Common myeloid progenitor, CD34-positive (primary cell): ENCODE results near the gene UPP2.

Experiments
- CTCF ChIA-PET: fragments of 350-600 bp; sonication (Branson Sonifier 250); formaldehyde crosslinking; loops from one replicate; lab custom pipeline; 2021; ENCODE audit warnings: antibody characterized with exemption; lab: Charles Lee
- POLR2A ChIA-PET: fragments of 350-600 bp; sonication (Branson Sonifier 250); formaldehyde crosslinking; loops from one replicate; lab custom pipeline; 2021; ENCODE audit warnings: antibody characterized with exemption; lab: Charles Lee
- DNase-seq, 3 donors: peaks; one replicate each; pipeline versions ENCODE4 v3.0.0 to v3.0.0-alpha.2; 2013
- H3K27ac ChIP-seq, 2 experiments: 1 replicate in 1 of 2; 2 replicates in 1 of 2; pipeline ENCODE4 v1.7.0; 2013; ENCODE audit warnings: inconsistent platforms in 2 of 2, low read length in 2 of 2, mild to moderate bottlenecking in 2 of 2, low read depth in 1 of 2, moderate library complexity in 1 of 2; ENCODE audit not compliant: severe bottlenecking in 2 of 2, insufficient read depth in 1 of 2, poor library complexity in 1 of 2
- H3K27me3 ChIP-seq, 5 experiments: replicated peaks in 2 of 5; 1 replicate in 3 of 5; 2 replicates in 2 of 5; pipeline versions ENCODE4 v1.6.1 to v1.7.0; 2013; ENCODE audit warnings: low read length in 4 of 5, mild to moderate bottlenecking in 2 of 5, moderate library complexity in 2 of 5, inconsistent platforms in 1 of 5; ENCODE audit not compliant: insufficient read depth in 5 of 5, control insufficient read depth in 4 of 5
- H3K36me3 ChIP-seq, 4 experiments: 1 replicate in 2 of 4; 2 replicates in 2 of 4; pipeline versions ENCODE4 v1.6.1 to v1.7.0; 2013; ENCODE audit warnings: low read length in 3 of 4, control low read depth in 1 of 4, mild to moderate bottlenecking in 1 of 4; ENCODE audit not compliant: control insufficient read depth in 4 of 4, insufficient read depth in 4 of 4
- H3K4me1 ChIP-seq, 4 experiments: 1 replicate in 3 of 4; 2 replicates in 1 of 4; pipeline versions ENCODE4 v1.6.1 to v1.7.1; 2013; ENCODE audit warnings: low read length in 3 of 4, mild to moderate bottlenecking in 3 of 4, control low read depth in 1 of 4, inconsistent platforms in 1 of 4, moderate library complexity in 1 of 4; ENCODE audit not compliant: control insufficient read depth in 4 of 4, insufficient read depth in 4 of 4; ENCODE audit errors: control extremely low read depth in 1 of 4
- H3K4me3 ChIP-seq, 7 experiments: 1 replicate in 4 of 7; 2 replicates in 3 of 7; pipeline versions ENCODE4 v1.5.1 to v1.7.0; 2013; ENCODE audit warnings: mild to moderate bottlenecking in 7 of 7, low read length in 6 of 7, moderate library complexity in 6 of 7, inconsistent platforms in 2 of 7, low read depth in 2 of 7, control low read depth in 1 of 7; ENCODE audit not compliant: insufficient read depth in 4 of 7, control insufficient read depth in 1 of 7; ENCODE audit errors: extremely low read depth in 1 of 7
- H3K9me3 ChIP-seq, 5 experiments: 1 replicate in 4 of 5; 2 replicates in 1 of 5; pipeline versions ENCODE4 v1.6.1 to v1.7.1; 2013; ENCODE audit warnings: low read length in 4 of 5, mild to moderate bottlenecking in 2 of 5, inconsistent platforms in 1 of 5, low read depth in 1 of 5, moderate library complexity in 1 of 5; ENCODE audit not compliant: control insufficient read depth in 4 of 5, insufficient read depth in 2 of 5; ENCODE audit errors: control extremely low read depth in 1 of 5
- WGBS: methylation state at CpG from one replicate; pipeline ENCODE4 v1.1.5; 2013; ENCODE audit not compliant: insufficient coverage; 5-methylcytosine and 5-hydroxymethylcytosine counted together

Gene UPP2

GRCh38 chr2:158129037-158129436 lies 27.4 kb downstream of the UPP2 start:
- POLR2A ChIA-PET: no interaction called here
- Histone ChIP-seq H3K4me1 (no peaks in the 10 kb centered on the region), H3K27ac (no peak overlapping the region), H3K4me3 (no peak overlapping the region), H3K36me3 (no peaks in the 10 kb centered on the region), H3K27me3 (no peaks in the 10 kb centered on the region), H3K9me3 (no peaks in the 10 kb centered on the region)
- CTCF ChIA-PET: no interaction called here
- no peak for DNase-seq
- WGBS: 95% methylated on average over 5 of the region's 5 CpGs

- WGBS: 100% methylated on average over 1 of the region's 2 CpGs
- H3K27me3 ChIP-seq: no peaks in the 10 kb centered on the region
- no peak overlapping the region for H3K4me3 ChIP-seq
- ChIA-PET CTCF (no interaction called here), POLR2A (no interaction called here)
- no peaks in the 10 kb centered on the region for H3K36me3 ChIP-seq
- H3K27ac ChIP-seq: no peak overlapping the region
- no peaks in the 10 kb centered on the region for H3K4me1 ChIP-seq
- no peaks in the 10 kb centered on the region for H3K9me3 ChIP-seq
- DNase-seq: no peak
Measured at GRCh38 chr2:158130832-158131473, 29.3 kb downstream of the UPP2 start.

- ChIA-PET POLR2A (no interaction called here), CTCF (interaction anchor here (1.7 kb wide), 1 partner anchor 11 kb away, joined by 4 read pairs; no protein-coding TSS in a partner anchor)
- Histone ChIP-seq H3K4me3 (no peak overlapping the region), H3K4me1 (no peaks in the 10 kb centered on the region), H3K27me3 (no peaks in the 10 kb centered on the region), H3K9me3 (no peaks in the 10 kb centered on the region), H3K36me3 (no peaks in the 10 kb centered on the region), H3K27ac (no peak overlapping the region)
- no peak for DNase-seq
- 100% methylated on average over 1 of the region's 1 CpG for WGBS
Measured at GRCh38 chr2:158131483-158131912, 29.8 kb downstream of the UPP2 start.

- H3K9me3 ChIP-seq: no peaks in the 10 kb centered on the region
- no peaks in the 10 kb centered on the region for H3K4me1 ChIP-seq
- H3K27me3 ChIP-seq: no peaks in the 10 kb centered on the region
- CTCF ChIA-PET: interaction anchor here (1.7 kb wide), 1 partner anchor 11 kb away, joined by 4 read pairs; no protein-coding TSS in a partner anchor
- DNase-seq: no peak
- H3K4me3 ChIP-seq: no peak overlapping the region
- WGBS: 98% methylated on average over 6 of the region's 7 CpGs
- H3K27ac ChIP-seq: no peak overlapping the region
- POLR2A ChIA-PET: no interaction called here
- no peaks in the 10 kb centered on the region for H3K36me3 ChIP-seq
Measured at GRCh38 chr2:158131919-158132566, 30.4 kb downstream of the UPP2 start.

GRCh38 chr2:158134055-158134454 lies 32.4 kb downstream of the UPP2 start:
- WGBS: 78% methylated on average over 2 of the region's 4 CpGs
- H3K4me1 ChIP-seq: no peaks in the 10 kb centered on the region
- H3K27ac ChIP-seq: no peak overlapping the region
- DNase-seq: no peak
- ChIA-PET CTCF (no interaction called here), POLR2A (no interaction called here)
- no peaks in the 10 kb centered on the region for H3K9me3 ChIP-seq
- no peak overlapping the region for H3K4me3 ChIP-seq
- no peaks in the 10 kb centered on the region for H3K27me3 ChIP-seq
- H3K36me3 ChIP-seq: no peaks in the 10 kb centered on the region

GRCh38 chr2:158134655-158135054 lies 33.0 kb downstream of the UPP2 start:
- Histone ChIP-seq H3K27me3 (no peaks in the 10 kb centered on the region), H3K36me3 (no peaks in the 10 kb centered on the region), H3K27ac (no peak overlapping the region), H3K4me3 (no peak overlapping the region), H3K4me1 (no peaks in the 10 kb centered on the region), H3K9me3 (no peaks in the 10 kb centered on the region)
- DNase-seq: no peak
- ChIA-PET POLR2A (no interaction called here), CTCF (no interaction called here)
- no CpG with 5 or more reads among the region's 6 CpGs for WGBS

- Histone ChIP-seq H3K27ac (no peak overlapping the region), H3K9me3 (no peaks in the 10 kb centered on the region), H3K27me3 (no peaks in the 10 kb centered on the region), H3K4me3 (no peak overlapping the region), H3K36me3 (no peaks in the 10 kb centered on the region), H3K4me1 (no peaks in the 10 kb centered on the region)
- POLR2A ChIA-PET: no interaction called here
- CTCF ChIA-PET: no interaction called here
- WGBS: no CpG with 5 or more reads among the region's 1 CpG
- no peak for DNase-seq
Measured at GRCh38 chr2:158135096-158135495, 33.4 kb downstream of the UPP2 start.
